Fibroblast of lung (primary cell): Measurements from ENCODE around the gene VEGFC. TPM values are rescaled to one million over a fixed set of nuclear protein-coding genes. Genes with fewer than 3 reads are reported as not detected.

ENCODE experiments used
- DNase-seq, 2 donors: peaks; one replicate each; pipeline versions ENCODE4 v3.0.0 to v3.0.0-alpha.2; 2010; ENCODE audit warnings: low read depth in 2 of 2
- H2AFZ ChIP-seq: 2 replicates; pipeline ENCODE4 v1.5.1; 2012; ENCODE audit warnings: low read length, control low read depth, inconsistent platforms
- H3K27ac ChIP-seq: 2 replicates; pipeline ENCODE4 v1.5.1; 2011; ENCODE audit warnings: low read length, control low read depth; ENCODE audit not compliant: insufficient read depth
- H3K27me3 ChIP-seq: 2 replicates; pipeline ENCODE4 v1.5.1; 2011; ENCODE audit warnings: mild to moderate bottlenecking, low read length; ENCODE audit not compliant: control insufficient read depth, insufficient read depth
- H3K36me3 ChIP-seq: 2 replicates; pipeline ENCODE4 v1.5.1; 2011; ENCODE audit warnings: low read length; ENCODE audit not compliant: control insufficient read depth, insufficient read depth
- H3K4me1 ChIP-seq: 2 replicates; pipeline ENCODE4 v1.5.1; 2011; ENCODE audit warnings: low read length; ENCODE audit not compliant: control insufficient read depth, insufficient read depth; ENCODE audit errors: extremely low read depth
- H3K4me2 ChIP-seq: 2 replicates; pipeline ENCODE4 v1.5.1; 2011; ENCODE audit warnings: low read length, control low read depth; ENCODE audit not compliant: insufficient read depth; ENCODE audit errors: extremely low read depth
- H3K4me3 ChIP-seq, 4 experiments: fragments of 200-600 bp in 1 of 4; sonication (generic) in 1 of 4; replicated peaks in 1 of 4; 2 replicates each; pipeline ENCODE4 v1.5.1; 2011 to 2016; ENCODE audit warnings: low read length in 4 of 4, low read depth in 3 of 4, mild to moderate bottlenecking in 3 of 4, control low read depth in 2 of 4, inconsistent platforms in 1 of 4, mixed read lengths in 1 of 4; ENCODE audit not compliant: insufficient read depth in 1 of 4; ENCODE audit errors: control extremely low read depth in 1 of 4
- H3K79me2 ChIP-seq: 2 replicates; pipeline ENCODE4 v1.5.1; 2012; ENCODE audit warnings: mild to moderate bottlenecking, low read length, inconsistent platforms; ENCODE audit not compliant: control insufficient read depth, insufficient read depth
- H3K9ac ChIP-seq: 2 replicates; pipeline ENCODE4 v1.5.1; 2011; ENCODE audit warnings: mild to moderate bottlenecking, low read length, control low read depth; ENCODE audit not compliant: insufficient read depth
- H3K9me3 ChIP-seq: 2 replicates; pipeline ENCODE4 v1.5.1; 2012; ENCODE audit warnings: low read depth, low read length; ENCODE audit not compliant: control insufficient read depth, insufficient read depth
- H4K20me1 ChIP-seq: 2 replicates; pipeline ENCODE4 v1.5.1; 2011; ENCODE audit warnings: low read length; ENCODE audit not compliant: control insufficient read depth, insufficient read depth; ENCODE audit errors: extremely low read depth
- EZH2 ChIP-seq: IDR thresholded peaks from 2 replicates; pipeline ENCODE4 v1.5.1; 2012; ENCODE audit warnings: low read length, control low read depth, mild to moderate bottlenecking; ENCODE audit errors: missing control alignments
- polyA plus RNA-seq, 2 donors: library from polyadenylated mRNA; depleted of rRNA in 1 of 2; stranded (reverse) in 1 of 2; unstranded in 1 of 2; fragments of >200 nt; gene quantifications; 2 replicates each; pipeline ENCODE4 v1.2.1, GENCODE V29; 2011 to 2012; ENCODE audit warnings: missing spikeins in 1 of 2
- total RNA-seq: library from RNA; depleted of rRNA; stranded (reverse); fragments of >200 nt; gene quantifications from 2 replicates; pipeline ENCODE4 v1.2.1, GENCODE V29; 2014
- TF ChIP-seq, protein P1 (sequence below), 2 donors: IDR thresholded peaks in 1 of 2; conservative IDR thresholded peaks in 1 of 2; 1 replicate in 1 of 2; 2 replicates in 1 of 2; pipeline ENCODE4 v1.5.1; 2011 to 2012; ENCODE audit warnings: low read length in 2 of 2, control low read depth in 1 of 2, inconsistent platforms in 1 of 2, low read depth in 1 of 2, mild to moderate bottlenecking in 1 of 2

VEGFC gene
- total and polyA plus RNA-seq, 2 donors (not counting 1 experiment from before 2014, with no cell fraction given), result 67.2 to 74.2 TPM

DNA sequence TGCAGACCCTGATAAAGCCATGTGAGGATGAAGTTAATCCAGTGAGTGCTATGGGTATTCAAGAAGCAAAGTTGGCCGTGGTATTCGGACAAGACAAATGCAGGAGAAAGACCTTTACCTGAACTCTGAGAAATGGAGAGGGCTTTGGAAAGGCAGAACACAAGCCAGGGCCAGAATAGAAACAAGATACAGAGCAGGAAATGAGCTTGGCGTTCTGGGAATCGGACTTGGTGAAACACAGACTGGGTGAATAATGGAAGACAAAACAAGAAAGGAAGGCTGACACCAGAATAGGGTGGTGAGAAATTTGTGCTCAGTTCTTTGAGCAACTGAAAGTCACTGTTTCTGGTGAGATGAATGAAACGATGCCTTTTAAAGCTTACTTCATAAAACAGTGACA lies 83.3 kb downstream of the VEGFC start:
- no peak overlapping the region for H3K9ac ChIP-seq
- TF ChIP-seq, protein P1, sequence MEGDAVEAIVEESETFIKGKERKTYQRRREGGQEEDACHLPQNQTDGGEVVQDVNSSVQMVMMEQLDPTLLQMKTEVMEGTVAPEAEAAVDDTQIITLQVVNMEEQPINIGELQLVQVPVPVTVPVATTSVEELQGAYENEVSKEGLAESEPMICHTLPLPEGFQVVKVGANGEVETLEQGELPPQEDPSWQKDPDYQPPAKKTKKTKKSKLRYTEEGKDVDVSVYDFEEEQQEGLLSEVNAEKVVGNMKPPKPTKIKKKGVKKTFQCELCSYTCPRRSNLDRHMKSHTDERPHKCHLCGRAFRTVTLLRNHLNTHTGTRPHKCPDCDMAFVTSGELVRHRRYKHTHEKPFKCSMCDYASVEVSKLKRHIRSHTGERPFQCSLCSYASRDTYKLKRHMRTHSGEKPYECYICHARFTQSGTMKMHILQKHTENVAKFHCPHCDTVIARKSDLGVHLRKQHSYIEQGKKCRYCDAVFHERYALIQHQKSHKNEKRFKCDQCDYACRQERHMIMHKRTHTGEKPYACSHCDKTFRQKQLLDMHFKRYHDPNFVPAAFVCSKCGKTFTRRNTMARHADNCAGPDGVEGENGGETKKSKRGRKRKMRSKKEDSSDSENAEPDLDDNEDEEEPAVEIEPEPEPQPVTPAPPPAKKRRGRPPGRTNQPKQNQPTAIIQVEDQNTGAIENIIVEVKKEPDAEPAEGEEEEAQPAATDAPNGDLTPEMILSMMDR (conservative IDR thresholded peaks at IDR 0.05 in 1 of 2, IDR thresholded peaks at IDR 0.05 in 1 of 2; ENCODE audit: low read depth in 1 of 2, low read length in 2 of 2), result no peak
- TF ChIP-seq EZH2, result no peak
- H3K4me2 ChIP-seq, result no peak overlapping the region
- no peaks in the 10 kb centered on the region for H4K20me1 ChIP-seq
- DNase-seq, result peak in 1 of 2 donors; percentile 13
- H3K27ac ChIP-seq, result no peak overlapping the region
- H3K4me3 ChIP-seq, result no peak overlapping the region
- H3K36me3 ChIP-seq, result peaks cover 13% of the 10 kb centered on the region
- no peaks in the 10 kb centered on the region for H3K9me3 ChIP-seq
- H2AFZ ChIP-seq, result no peak overlapping the region
- H3K79me2 ChIP-seq, result peaks cover 18% of the 10 kb centered on the region
- no peaks in the 10 kb centered on the region for H3K4me1 ChIP-seq
- H3K27me3 ChIP-seq, result no peaks in the 10 kb centered on the region

DNA sequence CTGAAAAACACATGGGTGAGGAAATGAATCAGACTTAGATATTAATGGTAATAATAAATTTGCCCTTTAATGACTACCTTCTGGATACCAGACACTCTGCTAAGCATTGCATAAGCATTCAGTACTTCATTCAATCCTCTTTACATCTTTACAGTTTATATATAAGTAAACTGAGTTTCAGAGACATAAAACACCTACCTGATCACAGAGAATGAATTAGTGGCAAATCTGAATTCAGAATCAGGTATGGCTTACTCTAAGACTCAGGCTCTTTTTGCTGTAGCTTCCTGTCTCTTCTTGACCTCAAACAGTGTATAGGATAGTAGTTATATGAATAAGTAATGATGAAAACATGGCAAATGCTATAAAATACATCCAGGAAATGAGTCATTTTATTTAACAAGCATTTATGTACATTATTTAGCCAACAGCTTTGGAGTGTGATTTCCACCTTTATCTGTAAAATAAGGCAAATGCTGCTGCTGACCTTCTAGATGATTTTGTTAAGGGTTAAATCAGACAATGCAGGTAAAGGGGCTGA lies 83.9 kb downstream of the VEGFC start:
- Histone ChIP-seq H3K9ac (no peak overlapping the region), H2AFZ (no peak overlapping the region), H3K27ac (no peak overlapping the region), H3K4me3 (no peak overlapping the region), H3K4me2 (no peak overlapping the region), H3K9me3 (no peaks in the 10 kb centered on the region), H3K4me1 (no peaks in the 10 kb centered on the region), H3K79me2 (peaks cover 16% of the 10 kb centered on the region), H3K36me3 (peaks cover 10% of the 10 kb centered on the region), H4K20me1 (no peaks in the 10 kb centered on the region), H3K27me3 (no peaks in the 10 kb centered on the region)
- no peak for TF ChIP-seq EZH2
- TF ChIP-seq, protein P1 (conservative IDR thresholded peaks at IDR 0.05 in 1 of 2, IDR thresholded peaks at IDR 0.05 in 1 of 2; ENCODE audit: low read depth in 1 of 2, low read length in 2 of 2), result no peak
- DNase-seq, result peak in 1 of 2 donors; percentile 3

DNA sequence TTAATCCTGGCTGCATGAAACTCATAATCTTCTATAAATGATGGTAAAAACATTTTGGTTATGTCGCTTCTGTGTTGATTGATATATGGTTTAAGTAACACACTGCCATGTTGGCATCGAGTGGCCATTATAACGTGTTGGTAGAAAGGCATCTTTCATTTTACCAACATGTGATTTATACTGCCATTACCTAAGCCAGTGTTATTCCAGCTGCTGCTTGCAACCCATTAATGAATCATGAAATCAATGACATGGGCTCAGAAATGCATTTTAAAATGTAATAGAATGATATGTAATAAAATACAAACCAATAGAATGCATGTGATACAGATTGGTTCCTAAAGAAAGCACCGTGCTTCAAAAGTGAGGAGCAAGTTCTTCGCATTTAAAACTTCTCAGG lies 102.0 kb downstream of the VEGFC start:
- TF ChIP-seq, protein P1 (conservative IDR thresholded peaks at IDR 0.05 in 1 of 2, IDR thresholded peaks at IDR 0.05 in 1 of 2; ENCODE audit: low read depth in 1 of 2, low read length in 2 of 2), result no peak
- no peak for TF ChIP-seq EZH2
- H3K27ac ChIP-seq, result no peak overlapping the region
- H2AFZ ChIP-seq, result no peak overlapping the region
- H3K4me2 ChIP-seq, result no peak overlapping the region
- H3K27me3 ChIP-seq, result no peaks in the 10 kb centered on the region
- H3K9ac ChIP-seq, result no peak overlapping the region
- peaks cover 3% of the 10 kb centered on the region for H3K36me3 ChIP-seq
- no peaks in the 10 kb centered on the region for H3K9me3 ChIP-seq
- no peaks in the 10 kb centered on the region for H3K4me1 ChIP-seq
- no peaks in the 10 kb centered on the region for H4K20me1 ChIP-seq
- peaks cover 3% of the 10 kb centered on the region for H3K79me2 ChIP-seq
- no peak for DNase-seq
- H3K4me3 ChIP-seq, result no peak overlapping the region
